LNCAP (cell line): ENCODE results near the gene LRIG1.

Experiments used
- CTCF ChIP-seq: fragments of 450-650 bp; IDR thresholded peaks from 2 replicates; pipeline ENCODE4 v1.5.1; 2017; ENCODE audit warnings: mild to moderate bottlenecking

LRIG1 gene

GRCh38 chr3:66416556-66417304 lies 84.1 kb downstream of the LRIG1 start:
- TF ChIP-seq CTCF, result no peak

- TF ChIP-seq CTCF, result no peak
Measured at GRCh38 chr3:66415867-66416428, 84.9 kb downstream of the LRIG1 start.

- TF ChIP-seq CTCF, result no peak
Measured at GRCh38 chr3:66414846-66415245, 86.0 kb downstream of the LRIG1 start.

GRCh38 chr3:66413151-66413751 lies 87.6 kb downstream of the LRIG1 start:
- TF ChIP-seq CTCF, result no peak

- no peak for TF ChIP-seq CTCF
Measured at GRCh38 chr3:66411961-66412887, 88.6 kb downstream of the LRIG1 start.

- TF ChIP-seq CTCF, result no peak
Measured at GRCh38 chr3:66411474-66411873, 89.3 kb downstream of the LRIG1 start.

GRCh38 chr3:66410976-66411375 lies 89.8 kb downstream of the LRIG1 start:
- no peak for TF ChIP-seq CTCF
